ENCODE measurements around the gene WSCD1.

WSCD1 gene

GRCh38 chr17:6035801-6036394, 34.3 kb upstream of the WSCD1 start:
- TF ChIP-seq CTCF (IDR thresholded peaks at IDR 0.05): no peak

GRCh38 chr17:6040504-6040903, 29.7 kb upstream of the WSCD1 start:
- TF ChIP-seq CTCF (IDR thresholded peaks at IDR 0.05): no peak

- TF ChIP-seq CTCF (IDR thresholded peaks at IDR 0.05): no peak
Observed at GRCh38 chr17:6041246-6041645, 28.9 kb upstream of the WSCD1 start.

GRCh38 chr17:6043405-6043804, 26.8 kb upstream of the WSCD1 start:
- TF ChIP-seq CTCF (IDR thresholded peaks at IDR 0.05): no peak

- TF ChIP-seq CTCF (IDR thresholded peaks at IDR 0.05): no peak
Observed at GRCh38 chr17:6044261-6044660, 25.9 kb upstream of the WSCD1 start.

- no peak for TF ChIP-seq CTCF (IDR thresholded peaks at IDR 0.05)
Observed at GRCh38 chr17:6045621-6046357, 24.4 kb upstream of the WSCD1 start.

- TF ChIP-seq CTCF (IDR thresholded peaks at IDR 0.05): no peak
Observed at GRCh38 chr17:6046431-6046830, 23.7 kb upstream of the WSCD1 start.

Measured in LNCAP (cell line).